Measurements from ENCODE around the gene OR11L1. TPM values are rescaled to one million over a fixed set of nuclear protein-coding genes. Genes with fewer than 3 reads are reported as not detected.

Gene OR11L1
- total RNA-seq, 1 donor from 2014 or later: not detected

- no peaks in the 10 kb centered on the region for H3K27me3 ChIP-seq (ENCODE audit: insufficient read depth, low read length)
- FAIRE-seq: no peak
Measured at GRCh38 chr1:247865416-247865815, 23.7 kb upstream of the OR11L1 start.

GRCh38 chr1:247864644-247865043 lies 22.9 kb upstream of the OR11L1 start:
- no peak overlapping the region for H2AFZ ChIP-seq (ENCODE audit: low read depth, low read length)
- Mint-ChIP-seq H3K4me3 (ENCODE audit: unreplicated experiment) (no peak overlapping the region), H3K4me1 (ENCODE audit: low read depth, unreplicated experiment) (no peaks in the 10 kb centered on the region), H3K9me3 (ENCODE audit: unreplicated experiment) (peaks cover 8% of the 10 kb centered on the region), H3K36me3 (ENCODE audit: low read depth, unreplicated experiment) (peaks cover 4% of the 10 kb centered on the region), H3K27ac (ENCODE audit: unreplicated experiment) (no peak overlapping the region), H3K27me3 (ENCODE audit: low read depth, unreplicated experiment) (no peaks in the 10 kb centered on the region)
- H3K27me3 ChIP-seq (ENCODE audit: insufficient read depth, low read length): no peaks in the 10 kb centered on the region
- no peak overlapping the region for H3K27ac ChIP-seq (ENCODE audit: low read depth, low read length)
- FAIRE-seq (no peak), DNase-seq (ENCODE audit: low read depth) (no peak)
- TF ChIP-seq, protein P1, sequence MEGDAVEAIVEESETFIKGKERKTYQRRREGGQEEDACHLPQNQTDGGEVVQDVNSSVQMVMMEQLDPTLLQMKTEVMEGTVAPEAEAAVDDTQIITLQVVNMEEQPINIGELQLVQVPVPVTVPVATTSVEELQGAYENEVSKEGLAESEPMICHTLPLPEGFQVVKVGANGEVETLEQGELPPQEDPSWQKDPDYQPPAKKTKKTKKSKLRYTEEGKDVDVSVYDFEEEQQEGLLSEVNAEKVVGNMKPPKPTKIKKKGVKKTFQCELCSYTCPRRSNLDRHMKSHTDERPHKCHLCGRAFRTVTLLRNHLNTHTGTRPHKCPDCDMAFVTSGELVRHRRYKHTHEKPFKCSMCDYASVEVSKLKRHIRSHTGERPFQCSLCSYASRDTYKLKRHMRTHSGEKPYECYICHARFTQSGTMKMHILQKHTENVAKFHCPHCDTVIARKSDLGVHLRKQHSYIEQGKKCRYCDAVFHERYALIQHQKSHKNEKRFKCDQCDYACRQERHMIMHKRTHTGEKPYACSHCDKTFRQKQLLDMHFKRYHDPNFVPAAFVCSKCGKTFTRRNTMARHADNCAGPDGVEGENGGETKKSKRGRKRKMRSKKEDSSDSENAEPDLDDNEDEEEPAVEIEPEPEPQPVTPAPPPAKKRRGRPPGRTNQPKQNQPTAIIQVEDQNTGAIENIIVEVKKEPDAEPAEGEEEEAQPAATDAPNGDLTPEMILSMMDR (IDR thresholded peaks at IDR 0.05; ENCODE audit: insufficient read depth, low read depth, low read length): no peak
- TF ChIP-seq EZH2 (IDR thresholded peaks at IDR 0.05; ENCODE audit: insufficient read depth, low read length): no peak
- H3K4me1 ChIP-seq (ENCODE audit: insufficient read depth, low read length): no peaks in the 10 kb centered on the region
- no peaks in the 10 kb centered on the region for H4K20me1 ChIP-seq (ENCODE audit: insufficient read depth, low read length)
- H3K4me2 ChIP-seq (ENCODE audit: low read length): no peak overlapping the region
- no peak overlapping the region for H3K4me3 ChIP-seq (ENCODE audit: insufficient read depth, low read depth, low read length)
- no peaks in the 10 kb centered on the region for H3K36me3 ChIP-seq (ENCODE audit: insufficient read depth, low read length)
- no peaks in the 10 kb centered on the region for H3K79me2 ChIP-seq (ENCODE audit: insufficient read depth, low read length)
- no peak overlapping the region for H3K9ac ChIP-seq (ENCODE audit: low read length)
- H3K9me3 ChIP-seq (ENCODE audit: insufficient read depth, low read depth, low read length): no peaks in the 10 kb centered on the region

More at GRCh38 chr1:247865416-247865815, 23.7 kb upstream of the OR11L1 start:
- Mint-ChIP-seq H3K27me3 (ENCODE audit: low read depth, unreplicated experiment) (no peaks in the 10 kb centered on the region), H3K27ac (ENCODE audit: unreplicated experiment) (no peak overlapping the region), H3K9me3 (ENCODE audit: unreplicated experiment) (peaks cover 9% of the 10 kb centered on the region), H3K4me3 (ENCODE audit: unreplicated experiment) (no peak overlapping the region), H3K4me1 (ENCODE audit: low read depth, unreplicated experiment) (no peaks in the 10 kb centered on the region), H3K36me3 (ENCODE audit: low read depth, unreplicated experiment) (peaks cover 4% of the 10 kb centered on the region)
- DNase-seq (ENCODE audit: low read depth): no peak
- Histone ChIP-seq H3K4me3 (ENCODE audit: insufficient read depth, low read depth, low read length) (no peak overlapping the region), H3K9ac (ENCODE audit: low read length) (no peak overlapping the region), H3K79me2 (ENCODE audit: insufficient read depth, low read length) (no peaks in the 10 kb centered on the region), H3K27ac (ENCODE audit: low read depth, low read length) (no peak overlapping the region), H4K20me1 (ENCODE audit: insufficient read depth, low read length) (no peaks in the 10 kb centered on the region), H3K36me3 (ENCODE audit: insufficient read depth, low read length) (no peaks in the 10 kb centered on the region), H2AFZ (ENCODE audit: low read depth, low read length) (no peak overlapping the region), H3K4me2 (ENCODE audit: low read length) (no peak overlapping the region), H3K4me1 (ENCODE audit: insufficient read depth, low read length) (no peaks in the 10 kb centered on the region), H3K9me3 (ENCODE audit: insufficient read depth, low read depth, low read length) (no peaks in the 10 kb centered on the region)
- TF ChIP-seq, protein P1 (IDR thresholded peaks at IDR 0.05; ENCODE audit: insufficient read depth, low read depth, low read length): no peak
- TF ChIP-seq EZH2 (IDR thresholded peaks at IDR 0.05; ENCODE audit: insufficient read depth, low read length): no peak

GRCh38 chr1:247862756-247863155 lies 21.1 kb upstream of the OR11L1 start:
- no peaks in the 10 kb centered on the region for H4K20me1 ChIP-seq (ENCODE audit: insufficient read depth, low read length)
- no peak overlapping the region for H3K4me3 ChIP-seq (ENCODE audit: insufficient read depth, low read depth, low read length)
- no peak overlapping the region for H3K9ac ChIP-seq (ENCODE audit: low read length)
- Mint-ChIP-seq H3K36me3 (ENCODE audit: low read depth, unreplicated experiment) (peaks cover 4% of the 10 kb centered on the region), H3K9me3 (ENCODE audit: unreplicated experiment) (peaks cover 6% of the 10 kb centered on the region), H3K27me3 (ENCODE audit: low read depth, unreplicated experiment) (no peaks in the 10 kb centered on the region), H3K4me3 (ENCODE audit: unreplicated experiment) (no peak overlapping the region), H3K27ac (ENCODE audit: unreplicated experiment) (no peak overlapping the region), H3K4me1 (ENCODE audit: low read depth, unreplicated experiment) (no peaks in the 10 kb centered on the region)
- H3K79me2 ChIP-seq (ENCODE audit: insufficient read depth, low read length): no peaks in the 10 kb centered on the region
- DNase-seq (ENCODE audit: low read depth): no peak
- H3K4me2 ChIP-seq (ENCODE audit: low read length): no peak overlapping the region
- H3K36me3 ChIP-seq (ENCODE audit: insufficient read depth, low read length): no peaks in the 10 kb centered on the region
- H3K27me3 ChIP-seq (ENCODE audit: insufficient read depth, low read length): no peaks in the 10 kb centered on the region
- TF ChIP-seq, protein P1 (IDR thresholded peaks at IDR 0.05; ENCODE audit: insufficient read depth, low read depth, low read length): no peak
- no peak for TF ChIP-seq EZH2 (IDR thresholded peaks at IDR 0.05; ENCODE audit: insufficient read depth, low read length)
- H3K9me3 ChIP-seq (ENCODE audit: insufficient read depth, low read depth, low read length): no peaks in the 10 kb centered on the region
- FAIRE-seq: no peak
- H3K4me1 ChIP-seq (ENCODE audit: insufficient read depth, low read length): no peaks in the 10 kb centered on the region
- H3K27ac ChIP-seq (ENCODE audit: low read depth, low read length): no peak overlapping the region
- no peak overlapping the region for H2AFZ ChIP-seq (ENCODE audit: low read depth, low read length)
